ENCODE results near the gene LY6G5B.

DNA sequence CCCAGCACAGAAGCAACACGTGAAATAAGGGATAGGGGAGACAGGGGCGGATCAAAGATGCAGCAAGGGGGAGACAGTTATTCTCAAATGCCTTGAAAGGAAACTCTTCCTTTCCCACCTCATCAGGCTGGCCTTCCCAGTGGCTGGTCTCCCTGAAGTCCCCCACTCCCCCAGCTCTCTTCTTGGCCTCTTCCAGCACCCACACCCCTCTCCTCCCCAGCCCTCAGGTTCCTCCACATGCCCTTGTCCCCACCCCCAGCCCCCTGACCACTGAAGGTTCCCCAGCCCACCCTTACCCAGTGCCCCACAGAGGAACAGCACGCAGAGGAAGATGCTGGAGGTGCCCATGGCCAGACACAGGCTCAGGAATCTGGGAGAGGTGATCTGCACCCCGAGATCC, 43.7 kb downstream of the LY6G5B start:
- TF ChIP-seq EZH2 (IDR thresholded peaks at IDR 0.05; ENCODE audit: low read length, unreplicated experiment) (no peak), EZH2phosphoT487 (IDR thresholded peaks at IDR 0.05; ENCODE audit: borderline replicate concordance, low read length) (no peak)
- TF ChIP-seq, protein P1, sequence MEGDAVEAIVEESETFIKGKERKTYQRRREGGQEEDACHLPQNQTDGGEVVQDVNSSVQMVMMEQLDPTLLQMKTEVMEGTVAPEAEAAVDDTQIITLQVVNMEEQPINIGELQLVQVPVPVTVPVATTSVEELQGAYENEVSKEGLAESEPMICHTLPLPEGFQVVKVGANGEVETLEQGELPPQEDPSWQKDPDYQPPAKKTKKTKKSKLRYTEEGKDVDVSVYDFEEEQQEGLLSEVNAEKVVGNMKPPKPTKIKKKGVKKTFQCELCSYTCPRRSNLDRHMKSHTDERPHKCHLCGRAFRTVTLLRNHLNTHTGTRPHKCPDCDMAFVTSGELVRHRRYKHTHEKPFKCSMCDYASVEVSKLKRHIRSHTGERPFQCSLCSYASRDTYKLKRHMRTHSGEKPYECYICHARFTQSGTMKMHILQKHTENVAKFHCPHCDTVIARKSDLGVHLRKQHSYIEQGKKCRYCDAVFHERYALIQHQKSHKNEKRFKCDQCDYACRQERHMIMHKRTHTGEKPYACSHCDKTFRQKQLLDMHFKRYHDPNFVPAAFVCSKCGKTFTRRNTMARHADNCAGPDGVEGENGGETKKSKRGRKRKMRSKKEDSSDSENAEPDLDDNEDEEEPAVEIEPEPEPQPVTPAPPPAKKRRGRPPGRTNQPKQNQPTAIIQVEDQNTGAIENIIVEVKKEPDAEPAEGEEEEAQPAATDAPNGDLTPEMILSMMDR (conservative IDR thresholded peaks at IDR 0.05; ENCODE audit: low read depth, low read length): no peak

Measured in PC-3 (cell line).